ENCODE data around the gene COL15A1. TPM values are rescaled to one million over a fixed set of nuclear protein-coding genes. Genes with fewer than 3 reads are reported as not detected.

The COL15A1 gene
- total and polyA plus RNA-seq, 2 donors (not counting 1 experiment from before 2014, with no cell fraction given), result not detected

DNA sequence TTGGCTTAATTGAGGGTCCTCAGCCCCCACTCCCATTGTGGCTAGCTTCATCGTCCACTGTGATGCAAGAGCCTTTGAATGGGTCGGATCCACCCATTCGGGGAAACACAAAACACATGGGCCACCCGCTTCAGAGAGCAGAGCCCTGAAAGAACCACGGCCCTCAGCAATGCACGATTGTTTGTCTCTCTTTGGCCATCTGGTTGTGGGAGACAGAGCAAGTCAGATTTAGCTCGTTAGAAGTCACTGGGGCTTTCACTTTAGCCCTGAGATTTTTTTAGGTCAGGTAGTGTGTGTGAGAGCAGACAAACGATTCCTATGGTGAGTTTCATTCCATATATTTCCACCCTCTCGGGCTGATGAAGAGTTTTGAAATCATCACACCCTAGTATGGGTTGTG lies 12.9 kb upstream of the COL15A1 start:
- no peak for DNase-seq
- Histone ChIP-seq H3K4me3 (ENCODE audit: control extremely low read depth in 1 of 5, extremely low read depth in 1 of 5, insufficient read depth in 1 of 5, low read depth in 2 of 5, low read length in 4 of 5) (no peak overlapping the region), H2AFZ (ENCODE audit: insufficient read depth, low read depth, low read length, poor library complexity, severe bottlenecking) (no peak overlapping the region), H3K4me1 (ENCODE audit: control insufficient read depth in 2 of 2, insufficient read depth in 2 of 2, low read length in 2 of 2) (no peaks in the 10 kb centered on the region), H3K27ac (ENCODE audit: low read length in 2 of 2) (no peak overlapping the region), H3K79me2 (ENCODE audit: control insufficient read depth, insufficient read depth, low read length) (no peaks in the 10 kb centered on the region), H3K27me3 (replicated peaks in 1 of 4; ENCODE audit: control extremely low read depth in 1 of 4, control insufficient read depth in 3 of 4, insufficient read depth in 4 of 4, low read length in 3 of 4) (peaks cover 0 to 2% (median 0%) of the 10 kb centered on the region in 4 experiments), H3K9me3 (ENCODE audit: control extremely low read depth in 1 of 3, control insufficient read depth in 2 of 3, insufficient read depth in 1 of 3, low read length in 2 of 3) (no peaks in the 10 kb centered on the region), H3K4me2 (replicated peaks; ENCODE audit: low read depth, low read length, poor library complexity, severe bottlenecking) (no peak overlapping the region), H3K9ac (ENCODE audit: low read length) (no peak overlapping the region), H3K36me3 (replicated peaks in 1 of 2; ENCODE audit: control extremely low read depth in 1 of 2, control insufficient read depth in 1 of 2, extremely low read depth in 1 of 2, insufficient read depth in 2 of 2, low read length in 1 of 2) (no peaks in the 10 kb centered on the region), H4K20me1 (ENCODE audit: control insufficient read depth, insufficient read depth, low read length, poor library complexity, severe bottlenecking) (no peaks in the 10 kb centered on the region)
- ChIA-PET POLR2A (no interaction called here), CTCF (no interaction called here)
- TF ChIP-seq, protein P1, sequence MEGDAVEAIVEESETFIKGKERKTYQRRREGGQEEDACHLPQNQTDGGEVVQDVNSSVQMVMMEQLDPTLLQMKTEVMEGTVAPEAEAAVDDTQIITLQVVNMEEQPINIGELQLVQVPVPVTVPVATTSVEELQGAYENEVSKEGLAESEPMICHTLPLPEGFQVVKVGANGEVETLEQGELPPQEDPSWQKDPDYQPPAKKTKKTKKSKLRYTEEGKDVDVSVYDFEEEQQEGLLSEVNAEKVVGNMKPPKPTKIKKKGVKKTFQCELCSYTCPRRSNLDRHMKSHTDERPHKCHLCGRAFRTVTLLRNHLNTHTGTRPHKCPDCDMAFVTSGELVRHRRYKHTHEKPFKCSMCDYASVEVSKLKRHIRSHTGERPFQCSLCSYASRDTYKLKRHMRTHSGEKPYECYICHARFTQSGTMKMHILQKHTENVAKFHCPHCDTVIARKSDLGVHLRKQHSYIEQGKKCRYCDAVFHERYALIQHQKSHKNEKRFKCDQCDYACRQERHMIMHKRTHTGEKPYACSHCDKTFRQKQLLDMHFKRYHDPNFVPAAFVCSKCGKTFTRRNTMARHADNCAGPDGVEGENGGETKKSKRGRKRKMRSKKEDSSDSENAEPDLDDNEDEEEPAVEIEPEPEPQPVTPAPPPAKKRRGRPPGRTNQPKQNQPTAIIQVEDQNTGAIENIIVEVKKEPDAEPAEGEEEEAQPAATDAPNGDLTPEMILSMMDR (IDR thresholded peaks at IDR 0.05), result no peak
- no peak for TF ChIP-seq EZH2 (IDR thresholded peaks at IDR 0.05; ENCODE audit: borderline replicate concordance, insufficient read depth, low read depth, low read length, poor library complexity, severe bottlenecking)
- no peak for ATAC-seq (ENCODE audit: low read depth)
- Mint-ChIP-seq H3K9me3 (ENCODE audit: insufficient read depth) (no peaks in the 10 kb centered on the region), H3K4me1 (no peaks in the 10 kb centered on the region), H3K27ac (no peak overlapping the region), H3K4me3 (no peak overlapping the region), H3K27me3 (peaks cover 11% of the 10 kb centered on the region)
- 83% methylated on average over 6 of the region's 9 CpGs for WGBS (ENCODE audit: insufficient coverage)
- intact Hi-C loops (cut with micrococcal nuclease), result no loop called here

DNA sequence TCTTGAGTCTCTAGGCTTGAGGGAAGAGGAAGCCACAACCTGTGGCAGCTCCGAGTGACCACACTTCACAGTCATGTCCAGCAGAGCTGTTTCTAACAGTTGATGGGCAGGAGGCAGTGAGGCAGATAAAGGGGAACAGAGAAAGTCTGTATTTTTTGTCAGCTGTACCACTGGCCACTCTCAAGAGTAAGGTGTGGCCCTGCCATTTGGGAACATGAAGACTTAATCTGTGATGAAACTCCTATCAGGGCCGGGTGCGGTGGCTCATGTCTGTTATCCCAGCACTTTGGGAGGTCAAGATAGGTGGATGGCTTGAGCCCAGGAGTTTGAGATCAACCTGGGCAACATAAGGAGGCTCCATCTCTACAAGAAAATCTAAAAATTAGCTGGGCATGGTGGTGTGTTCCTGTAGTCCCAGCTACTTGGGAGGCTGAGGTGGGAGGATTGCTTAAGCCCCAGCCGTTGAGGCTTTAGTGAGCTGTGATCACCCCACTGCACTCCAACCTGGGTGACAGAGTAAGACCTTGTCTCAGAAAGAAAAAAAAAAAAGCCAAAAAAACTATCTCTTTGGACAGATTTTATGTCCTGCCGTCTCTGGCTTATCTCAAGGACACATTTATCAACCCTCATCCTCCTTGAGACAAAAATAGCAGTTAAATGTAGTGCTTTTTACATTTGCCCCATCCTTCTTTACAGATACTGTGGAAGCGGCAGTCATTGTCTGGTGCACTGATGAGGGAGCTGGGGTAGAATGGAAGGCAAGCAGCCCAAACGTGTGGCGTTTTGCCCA lies 11.9 kb upstream of the COL15A1 start:
- Histone ChIP-seq H3K27ac (ENCODE audit: low read length in 2 of 2) (no peak overlapping the region), H3K36me3 (replicated peaks in 1 of 2; ENCODE audit: control extremely low read depth in 1 of 2, control insufficient read depth in 1 of 2, extremely low read depth in 1 of 2, insufficient read depth in 2 of 2, low read length in 1 of 2) (no peaks in the 10 kb centered on the region), H3K9me3 (ENCODE audit: control extremely low read depth in 1 of 3, control insufficient read depth in 2 of 3, insufficient read depth in 1 of 3, low read length in 2 of 3) (no peaks in the 10 kb centered on the region), H2AFZ (ENCODE audit: insufficient read depth, low read depth, low read length, poor library complexity, severe bottlenecking) (no peak overlapping the region), H3K4me2 (replicated peaks; ENCODE audit: low read depth, low read length, poor library complexity, severe bottlenecking) (no peak overlapping the region), H4K20me1 (ENCODE audit: control insufficient read depth, insufficient read depth, low read length, poor library complexity, severe bottlenecking) (no peaks in the 10 kb centered on the region), H3K79me2 (ENCODE audit: control insufficient read depth, insufficient read depth, low read length) (no peaks in the 10 kb centered on the region), H3K4me1 (ENCODE audit: control insufficient read depth in 2 of 2, insufficient read depth in 2 of 2, low read length in 2 of 2) (no peaks in the 10 kb centered on the region), H3K9ac (ENCODE audit: low read length) (no peak overlapping the region), H3K4me3 (ENCODE audit: control extremely low read depth in 1 of 5, extremely low read depth in 1 of 5, insufficient read depth in 1 of 5, low read depth in 2 of 5, low read length in 4 of 5) (no peak overlapping the region), H3K27me3 (replicated peaks in 1 of 4; ENCODE audit: control extremely low read depth in 1 of 4, control insufficient read depth in 3 of 4, insufficient read depth in 4 of 4, low read length in 3 of 4) (peaks cover 0 to 4% (median 3%) of the 10 kb centered on the region in 4 experiments)
- intact Hi-C loops (cut with micrococcal nuclease), result no loop called here
- CTCF ChIA-PET, result no interaction called here
- Mint-ChIP-seq H3K27me3 (peaks cover 13% of the 10 kb centered on the region), H3K9me3 (ENCODE audit: insufficient read depth) (no peaks in the 10 kb centered on the region), H3K4me1 (no peaks in the 10 kb centered on the region), H3K4me3 (no peak overlapping the region), H3K27ac (no peak overlapping the region)
- WGBS (ENCODE audit: insufficient coverage), result 84% methylated on average over 2 of the region's 8 CpGs
- ATAC-seq (ENCODE audit: low read depth), result no peak
- no peak for DNase-seq
- TF ChIP-seq, protein P1 (IDR thresholded peaks at IDR 0.05), result no peak
- no peak for TF ChIP-seq EZH2 (IDR thresholded peaks at IDR 0.05; ENCODE audit: borderline replicate concordance, insufficient read depth, low read depth, low read length, poor library complexity, severe bottlenecking)
- POLR2A ChIA-PET, result no interaction called here
